ENCODE results near the gene REG3A.

The REG3A gene

DNA sequence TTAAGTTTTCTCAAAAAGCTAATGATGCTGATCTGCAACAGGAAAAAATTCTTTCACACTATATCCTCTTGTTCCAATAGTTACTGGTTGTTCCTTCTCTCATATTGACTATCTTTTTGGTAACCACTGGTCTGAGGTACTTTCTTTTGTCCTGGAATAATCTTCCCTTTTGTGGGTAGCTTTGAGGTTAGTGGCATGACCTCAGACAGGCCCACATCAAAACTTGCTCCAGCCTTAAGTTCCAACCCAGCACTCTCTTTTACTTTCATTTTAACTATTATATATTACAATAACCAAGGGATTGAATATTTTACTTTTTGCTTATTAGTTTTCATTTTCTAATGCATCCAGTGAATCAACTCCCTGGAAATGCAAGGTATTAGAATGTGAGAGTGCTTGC is 29.7 kb downstream of the REG3A start:
- no peak for DNase-seq (ENCODE audit: extremely low read depth, insufficient read length)
- TF ChIP-seq, protein P1, sequence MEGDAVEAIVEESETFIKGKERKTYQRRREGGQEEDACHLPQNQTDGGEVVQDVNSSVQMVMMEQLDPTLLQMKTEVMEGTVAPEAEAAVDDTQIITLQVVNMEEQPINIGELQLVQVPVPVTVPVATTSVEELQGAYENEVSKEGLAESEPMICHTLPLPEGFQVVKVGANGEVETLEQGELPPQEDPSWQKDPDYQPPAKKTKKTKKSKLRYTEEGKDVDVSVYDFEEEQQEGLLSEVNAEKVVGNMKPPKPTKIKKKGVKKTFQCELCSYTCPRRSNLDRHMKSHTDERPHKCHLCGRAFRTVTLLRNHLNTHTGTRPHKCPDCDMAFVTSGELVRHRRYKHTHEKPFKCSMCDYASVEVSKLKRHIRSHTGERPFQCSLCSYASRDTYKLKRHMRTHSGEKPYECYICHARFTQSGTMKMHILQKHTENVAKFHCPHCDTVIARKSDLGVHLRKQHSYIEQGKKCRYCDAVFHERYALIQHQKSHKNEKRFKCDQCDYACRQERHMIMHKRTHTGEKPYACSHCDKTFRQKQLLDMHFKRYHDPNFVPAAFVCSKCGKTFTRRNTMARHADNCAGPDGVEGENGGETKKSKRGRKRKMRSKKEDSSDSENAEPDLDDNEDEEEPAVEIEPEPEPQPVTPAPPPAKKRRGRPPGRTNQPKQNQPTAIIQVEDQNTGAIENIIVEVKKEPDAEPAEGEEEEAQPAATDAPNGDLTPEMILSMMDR (IDR thresholded peaks at IDR 0.05; ENCODE audit: insufficient read depth, low read length, poor library complexity, severe bottlenecking) = no peak

DNA sequence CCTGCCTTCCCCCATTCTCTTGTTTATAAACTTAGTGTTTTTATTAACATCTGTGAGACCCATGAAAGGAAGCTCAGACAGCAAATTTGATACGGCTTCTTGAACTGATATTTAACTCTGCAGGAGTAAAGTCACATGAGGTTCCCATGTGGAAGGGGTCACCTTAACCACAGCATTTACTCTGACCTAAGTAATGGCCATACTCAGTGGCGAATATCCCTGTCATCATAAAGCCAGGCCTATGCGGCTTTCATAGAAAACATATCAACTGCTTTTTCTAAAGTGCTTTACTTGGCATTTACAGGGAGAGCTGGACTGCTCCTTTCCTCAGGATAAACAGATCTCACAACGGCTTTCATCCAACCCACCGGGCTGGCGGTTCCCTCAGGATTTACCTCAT is 30.3 kb downstream of the REG3A start:
- no peaks in the 10 kb centered on the region for H3K36me3 ChIP-seq (ENCODE audit: control insufficient read depth, insufficient read depth, low read length)
- DNase-seq (ENCODE audit: extremely low read depth, insufficient read length) = no peak
- no peak overlapping the region for H3K4me3 ChIP-seq (replicated peaks; ENCODE audit: low read depth, low read length)
- no peaks in the 10 kb centered on the region for H3K27me3 ChIP-seq (replicated peaks; ENCODE audit: control insufficient read depth, insufficient read depth, low read length)
- TF ChIP-seq, protein P1 (IDR thresholded peaks at IDR 0.05; ENCODE audit: insufficient read depth, low read length, poor library complexity, severe bottlenecking) = no peak

More for the DNA sequence above, 29.7 kb downstream of the REG3A start:
- Histone ChIP-seq H3K4me3 (replicated peaks; ENCODE audit: low read depth, low read length) (no peak overlapping the region), H3K27me3 (replicated peaks; ENCODE audit: control insufficient read depth, insufficient read depth, low read length) (no peaks in the 10 kb centered on the region), H3K36me3 (ENCODE audit: control insufficient read depth, insufficient read depth, low read length) (no peaks in the 10 kb centered on the region)

DNA sequence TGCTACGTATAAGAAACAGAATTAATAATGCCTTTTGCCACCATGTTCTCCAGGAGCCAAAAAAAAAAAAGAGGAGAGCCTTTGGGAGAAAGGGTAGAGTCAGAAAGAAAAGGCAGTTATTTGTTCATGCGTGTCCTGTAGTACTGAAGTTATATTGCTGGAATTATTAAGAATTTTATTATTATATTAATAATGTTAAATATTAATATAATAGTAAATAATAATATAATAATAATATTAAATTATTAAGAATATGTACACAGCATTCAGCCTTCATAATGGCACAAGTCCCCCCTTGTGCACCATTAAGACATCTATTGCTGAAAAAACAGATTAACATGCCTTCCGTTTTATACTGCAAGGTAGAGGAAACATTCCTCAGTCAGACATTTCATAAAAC is 31.1 kb downstream of the REG3A start:
- no peak for DNase-seq (ENCODE audit: extremely low read depth, insufficient read length)
- Histone ChIP-seq H3K27me3 (replicated peaks; ENCODE audit: control insufficient read depth, insufficient read depth, low read length) (no peaks in the 10 kb centered on the region), H3K4me3 (replicated peaks; ENCODE audit: low read depth, low read length) (no peak overlapping the region), H3K36me3 (ENCODE audit: control insufficient read depth, insufficient read depth, low read length) (no peaks in the 10 kb centered on the region)
- TF ChIP-seq, protein P1 (IDR thresholded peaks at IDR 0.05; ENCODE audit: insufficient read depth, low read length, poor library complexity, severe bottlenecking) = no peak

DNA sequence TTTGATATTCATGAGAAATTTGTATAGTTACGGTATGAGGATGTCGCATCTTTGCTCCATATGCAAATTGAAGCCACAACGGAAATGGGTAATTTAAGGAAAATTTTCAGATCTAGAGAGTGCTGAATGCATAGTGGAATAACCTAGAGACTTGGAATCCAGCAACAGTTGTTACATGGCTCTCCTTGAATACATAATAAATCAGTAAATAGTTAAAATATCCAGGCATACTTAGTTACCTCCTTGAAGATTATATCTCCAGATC is 33.9 kb downstream of the REG3A start:
- TF ChIP-seq, protein P1 (IDR thresholded peaks at IDR 0.05; ENCODE audit: insufficient read depth, low read length, poor library complexity, severe bottlenecking) = no peak
- no peak for DNase-seq (ENCODE audit: extremely low read depth, insufficient read length)
- H3K27me3 ChIP-seq (replicated peaks; ENCODE audit: control insufficient read depth, insufficient read depth, low read length) = no peaks in the 10 kb centered on the region
- H3K4me3 ChIP-seq (replicated peaks; ENCODE audit: low read depth, low read length) = no peak overlapping the region
- H3K36me3 ChIP-seq (ENCODE audit: control insufficient read depth, insufficient read depth, low read length) = no peaks in the 10 kb centered on the region

DNA sequence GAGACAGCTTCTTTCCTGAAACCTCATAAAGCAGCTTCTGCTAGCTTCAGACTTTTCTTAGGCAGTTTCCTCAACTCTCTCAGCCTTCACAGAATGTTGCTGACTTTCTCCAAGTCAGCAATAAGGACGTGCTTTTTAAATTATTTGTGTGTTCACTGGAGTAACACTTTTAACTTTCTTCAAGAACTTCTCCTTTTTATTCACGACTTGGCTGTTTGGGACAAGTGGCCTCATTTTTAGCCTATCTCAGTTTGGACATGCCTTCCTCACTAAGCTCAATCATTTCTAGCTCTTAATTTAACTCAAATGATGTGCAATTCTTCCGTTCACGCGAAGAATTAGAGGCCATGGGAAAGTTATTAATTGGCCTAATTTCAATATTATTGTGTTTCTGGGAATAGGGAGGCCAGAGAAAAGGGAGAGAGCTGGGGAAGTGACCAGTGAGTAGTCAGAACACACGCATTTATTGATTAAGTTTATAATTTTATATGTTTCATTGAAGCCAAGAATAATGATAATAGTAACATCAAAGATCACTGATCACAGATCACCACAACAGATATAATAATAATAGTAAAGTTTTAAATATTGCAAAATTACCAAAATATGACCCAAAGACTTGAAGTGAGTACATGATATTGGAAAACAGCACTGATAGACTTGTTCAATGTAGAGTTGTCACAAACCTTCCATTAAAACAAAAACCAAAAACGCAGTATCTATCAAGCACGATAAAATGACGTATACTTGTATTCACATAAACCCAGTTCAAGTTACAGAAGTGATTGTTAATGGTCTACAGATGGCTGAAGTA is 34.4 kb downstream of the REG3A start:
- Histone ChIP-seq H3K27me3 (replicated peaks; ENCODE audit: control insufficient read depth, insufficient read depth, low read length) (no peaks in the 10 kb centered on the region), H3K4me3 (replicated peaks; ENCODE audit: low read depth, low read length) (no peak overlapping the region), H3K36me3 (ENCODE audit: control insufficient read depth, insufficient read depth, low read length) (no peaks in the 10 kb centered on the region)
- TF ChIP-seq, protein P1 (IDR thresholded peaks at IDR 0.05; ENCODE audit: insufficient read depth, low read length, poor library complexity, severe bottlenecking) = no peak
- no peak for DNase-seq (ENCODE audit: extremely low read depth, insufficient read length)

DNA sequence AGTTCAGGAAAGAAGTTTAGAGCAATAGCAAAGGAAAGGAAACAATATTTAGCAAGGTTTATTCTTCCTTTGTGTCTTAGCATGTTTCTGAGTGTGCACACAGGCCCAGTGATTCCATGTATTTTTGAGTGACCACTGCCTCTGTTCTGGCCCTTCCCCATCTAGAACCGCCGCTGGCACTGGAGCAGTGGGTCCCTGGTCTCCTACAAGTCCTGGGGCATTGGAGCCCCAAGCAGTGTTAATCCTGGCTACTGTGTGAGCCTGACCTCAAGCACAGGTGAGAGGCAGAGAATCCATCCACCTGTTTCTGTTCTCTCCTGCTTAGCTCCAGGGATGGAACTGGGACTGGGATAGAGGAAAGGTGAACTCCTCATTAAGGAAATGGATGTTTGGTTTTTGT is 36.9 kb downstream of the REG3A start:
- H3K27me3 ChIP-seq (replicated peaks; ENCODE audit: control insufficient read depth, insufficient read depth, low read length) = no peaks in the 10 kb centered on the region
- DNase-seq (ENCODE audit: extremely low read depth, insufficient read length) = no peak
- H3K36me3 ChIP-seq (ENCODE audit: control insufficient read depth, insufficient read depth, low read length) = no peaks in the 10 kb centered on the region
- no peak overlapping the region for H3K4me3 ChIP-seq (replicated peaks; ENCODE audit: low read depth, low read length)
- TF ChIP-seq, protein P1 (IDR thresholded peaks at IDR 0.05; ENCODE audit: insufficient read depth, low read length, poor library complexity, severe bottlenecking) = no peak

All from GM06990 (cell line).